Activated naive CD4-positive, alpha-beta T cell treated with anti-CD3 and anti-CD28 coated beads, Interleukin-2, amount 50 U/mL, for 72 hours (primary cell): ENCODE results near the gene IQSEC1. TPM values are rescaled to one million over a fixed set of nuclear protein-coding genes. Genes with fewer than 3 reads are reported as not detected.
A peak's percentile ranks its signal among the peaks of the same experiment; 100 is the strongest.

ENCODE experiments used
- ATAC-seq, 2 donors: fragments of 150-1000 bp; cut with Tn5 transposase; 2 replicates each; pipeline ENCODE4 v1.10.0; 2021; ENCODE audit warnings: mild to moderate bottlenecking in 2 of 2, moderate library complexity in 2 of 2
- DNase-seq, 2 donors: peaks; one replicate each; pipeline ENCODE4 v3.0.0; 2021 to 2022; ENCODE audit warnings: low spot score in 2 of 2
- H3K27ac Mint-ChIP-seq, 2 donors: one replicate each; pipeline ENCODE4 v1.8.0; 2022; ENCODE audit warnings: mild to moderate bottlenecking in 2 of 2, mixed read lengths in 2 of 2
- H3K36me3 Mint-ChIP-seq, 2 donors: one replicate each; pipeline ENCODE4 v1.8.0; 2022; ENCODE audit warnings: mixed read lengths in 2 of 2
- H3K9me3 Mint-ChIP-seq, 2 donors: one replicate each; pipeline ENCODE4 v1.8.0; 2022; ENCODE audit warnings: mixed read lengths in 2 of 2
- total RNA-seq, 2 donors: library from RNA; stranded (reverse); gene quantifications; one replicate each; pipeline ENCODE4 v1.2.3, GENCODE V29; 2022

IQSEC1 gene
- total RNA-seq, 2 donors from 2014 or later = 25.0 to 37.1 TPM

- H3K27ac Mint-ChIP-seq = peak overlapping the region in 1 of 2 donors; percentile 30
- H3K9me3 Mint-ChIP-seq = no peaks in the 10 kb centered on the region
- no peak for ATAC-seq
- peaks cover 0 to 6% of the 10 kb centered on the region in 2 donors for H3K36me3 Mint-ChIP-seq
- no peak for DNase-seq
Measured at GRCh38 chr3:12898290-12898964, 174.8 kb downstream of the IQSEC1 start.

GRCh38 chr3:12897381-12898289, 175.6 kb downstream of the IQSEC1 start:
- no peak for DNase-seq
- Mint-ChIP-seq H3K36me3 (peaks cover 0 to 6% of the 10 kb centered on the region in 2 donors), H3K27ac (peak overlapping the region in 1 of 2 donors; percentile 30), H3K9me3 (no peaks in the 10 kb centered on the region)
- ATAC-seq = peak in 1 of 2 donors; percentile 24

DNA sequence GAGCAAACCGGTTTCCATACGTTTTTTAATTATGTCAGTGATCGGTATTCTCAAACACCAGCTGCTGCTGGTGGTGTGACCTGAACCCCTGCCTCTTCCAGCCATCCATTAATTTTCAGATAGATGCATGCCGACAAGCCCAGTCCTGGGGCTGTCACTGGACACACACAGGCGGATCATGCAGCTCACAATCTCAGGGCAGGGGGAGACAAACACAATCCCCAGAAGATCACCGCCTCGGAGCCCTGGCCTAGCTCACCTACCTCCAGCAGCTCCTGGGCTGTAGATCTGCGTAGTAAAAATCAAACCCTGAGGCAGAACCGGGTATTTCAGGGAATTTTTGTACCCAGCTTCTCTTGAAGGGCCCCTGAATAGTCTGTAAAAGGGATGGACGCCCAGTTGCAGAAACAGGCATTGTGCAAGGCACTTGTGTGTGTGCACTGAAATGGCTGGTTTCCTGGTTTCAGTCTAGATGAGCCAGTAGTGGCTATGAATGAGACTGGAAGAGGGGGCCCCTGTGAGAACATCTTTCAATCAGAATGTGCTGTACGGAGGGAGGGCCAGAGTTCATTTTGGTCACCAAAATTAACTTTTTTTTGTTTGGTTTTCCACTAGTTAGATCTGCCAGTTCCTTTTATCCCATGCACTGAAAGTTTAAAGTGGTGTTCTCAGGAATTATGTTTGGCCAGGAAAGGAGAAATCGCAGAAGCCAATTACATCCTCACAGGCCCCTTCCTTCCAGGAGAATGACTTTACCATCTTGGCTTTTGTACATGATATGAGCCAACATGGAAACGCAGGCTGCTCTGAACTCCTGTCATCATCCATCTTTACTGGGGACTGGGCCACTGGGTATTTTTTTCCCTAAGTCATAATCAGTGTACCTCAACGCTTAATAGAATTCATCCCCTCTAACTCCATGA, 176.9 kb downstream of the IQSEC1 start:
- H3K9me3 Mint-ChIP-seq = no peaks in the 10 kb centered on the region
- DNase-seq = no peak
- peak overlapping the region in 1 of 2 donors; percentile 73 for H3K27ac Mint-ChIP-seq
- no peak for ATAC-seq
- peaks cover 0 to 6% of the 10 kb centered on the region in 2 donors for H3K36me3 Mint-ChIP-seq

- Mint-ChIP-seq H3K9me3 (no peaks in the 10 kb centered on the region), H3K27ac (peak overlapping the region; percentile 23 to 73), H3K36me3 (peaks cover 0 to 6% of the 10 kb centered on the region in 2 donors)
- DNase-seq (no peak), ATAC-seq (no peak)
Measured at GRCh38 chr3:12895391-12896062, 177.7 kb downstream of the IQSEC1 start.

GRCh38 chr3:12894629-12895028, 178.6 kb downstream of the IQSEC1 start:
- no peak for DNase-seq
- H3K9me3 Mint-ChIP-seq = no peaks in the 10 kb centered on the region
- ATAC-seq = no peak
- H3K36me3 Mint-ChIP-seq = peaks cover 0 to 6% of the 10 kb centered on the region in 2 donors
- H3K27ac Mint-ChIP-seq = no peak overlapping the region

DNA sequence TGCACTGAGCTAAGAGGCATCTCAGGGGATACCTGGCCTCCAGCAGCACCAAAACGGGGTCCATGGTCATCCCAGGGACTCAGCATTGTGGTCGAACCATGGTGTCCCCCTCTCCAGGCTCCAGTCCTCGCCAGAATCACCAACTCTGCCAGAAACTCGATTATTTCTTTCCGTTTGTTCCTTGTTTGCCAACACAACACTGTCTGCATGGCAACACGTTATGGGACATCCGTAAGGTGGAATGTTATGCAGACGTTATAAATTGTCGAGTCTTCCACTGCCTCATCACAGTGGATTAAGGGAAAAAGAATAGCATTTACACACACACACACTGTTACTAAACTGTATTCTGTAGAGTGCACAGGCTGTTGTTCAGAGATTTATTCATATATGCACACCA, 179.4 kb downstream of the IQSEC1 start:
- ATAC-seq (no peak), DNase-seq (no peak)
- Mint-ChIP-seq H3K27ac (no peak overlapping the region), H3K36me3 (no peaks in the 10 kb centered on the region), H3K9me3 (no peaks in the 10 kb centered on the region)

DNA sequence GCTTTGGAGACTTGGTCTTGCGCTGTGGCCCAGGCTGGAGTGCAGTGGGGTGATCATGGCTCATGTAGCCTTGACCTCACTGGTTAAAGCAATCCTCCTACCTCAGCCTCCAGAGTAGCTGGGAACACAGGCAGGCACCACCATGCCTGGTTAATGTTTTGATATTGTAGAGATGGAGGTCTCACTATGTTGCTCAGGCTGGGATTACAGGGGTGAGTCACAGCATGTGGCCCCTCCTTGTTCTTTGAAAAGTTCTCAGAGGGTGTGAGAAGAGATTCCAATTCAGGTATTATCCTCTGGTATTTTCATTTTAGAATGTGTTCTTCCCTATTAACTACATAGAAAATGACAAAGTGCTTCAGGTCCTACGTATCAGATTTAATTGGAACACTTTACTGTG, 180.0 kb downstream of the IQSEC1 start:
- Mint-ChIP-seq H3K9me3 (no peaks in the 10 kb centered on the region), H3K27ac (peak overlapping the region in 1 of 2 donors; percentile 36), H3K36me3 (no peaks in the 10 kb centered on the region)
- ATAC-seq (no peak), DNase-seq (no peak)

DNA sequence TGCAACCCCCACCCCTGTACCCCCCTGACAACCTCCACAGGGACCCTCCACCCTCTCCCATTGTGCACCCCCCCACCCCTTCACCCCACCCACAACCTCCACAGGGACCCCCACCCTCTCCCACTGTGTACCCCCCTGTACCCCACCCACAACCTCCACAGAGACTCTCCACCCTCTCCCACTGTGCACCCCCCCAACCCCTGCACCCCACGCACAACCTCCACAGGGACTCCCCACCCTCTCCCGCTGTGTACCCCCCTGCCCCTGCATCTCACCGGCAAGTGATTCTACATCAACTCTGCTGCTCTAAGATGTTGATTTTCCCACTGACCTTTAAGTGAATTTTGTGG, 180.4 kb downstream of the IQSEC1 start:
- Mint-ChIP-seq H3K9me3 (no peaks in the 10 kb centered on the region), H3K27ac (no peak overlapping the region), H3K36me3 (no peaks in the 10 kb centered on the region)
- ATAC-seq (no peak), DNase-seq (no peak)

DNA sequence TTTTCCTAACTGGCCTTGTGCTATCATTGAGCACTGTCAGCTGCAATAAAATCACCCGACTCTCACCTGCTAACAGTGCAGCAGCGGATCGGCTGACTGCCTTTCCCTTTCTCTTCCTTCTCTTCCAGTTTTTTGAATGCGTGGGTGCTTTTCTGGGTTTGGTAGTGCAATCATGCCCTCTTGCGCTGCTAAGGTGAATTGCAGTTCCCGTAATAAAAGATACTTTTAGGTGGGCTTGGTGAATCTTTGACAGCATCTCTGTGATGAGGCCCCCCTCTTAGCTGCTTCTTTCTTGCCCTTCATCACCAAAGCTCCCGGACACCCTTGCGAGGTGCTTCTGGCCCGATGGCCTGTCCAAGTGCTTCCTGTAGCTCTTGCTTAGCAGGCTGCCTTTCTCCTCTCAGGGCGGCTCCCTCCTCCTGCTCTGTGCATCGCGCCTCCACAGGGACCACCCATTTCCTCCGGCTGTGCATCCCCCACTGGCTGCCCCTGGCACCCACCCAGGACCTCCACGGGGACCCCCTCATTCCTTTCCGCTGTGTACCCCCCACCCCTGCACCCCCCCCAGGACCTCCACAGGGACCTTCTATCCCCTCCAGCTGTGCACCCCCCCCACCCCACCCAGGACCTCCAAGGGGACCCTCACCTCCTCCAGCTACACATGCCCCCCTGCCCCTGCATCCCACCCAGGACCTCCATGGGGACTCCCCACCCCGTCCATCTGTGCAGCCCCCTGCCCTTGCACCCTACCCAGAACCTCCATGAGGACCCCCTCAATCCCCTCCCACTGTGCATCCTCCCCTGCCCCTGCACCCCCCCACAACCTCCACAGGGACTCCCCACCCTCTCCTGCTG, 181.0 kb downstream of the IQSEC1 start:
- peak in 1 of 2 donors; percentile 39 for DNase-seq
- ATAC-seq = peak; percentile 45 to 73
- Mint-ChIP-seq H3K27ac (peak overlapping the region in 1 of 2 donors; percentile 21), H3K9me3 (no peaks in the 10 kb centered on the region), H3K36me3 (no peaks in the 10 kb centered on the region)

- no peaks in the 10 kb centered on the region for H3K36me3 Mint-ChIP-seq
- no peak for DNase-seq
- H3K27ac Mint-ChIP-seq = peak overlapping the region in 1 of 2 donors; percentile 21
- H3K9me3 Mint-ChIP-seq = no peaks in the 10 kb centered on the region
- no peak for ATAC-seq
Measured at GRCh38 chr3:12891391-12891984, 181.7 kb downstream of the IQSEC1 start.

DNA sequence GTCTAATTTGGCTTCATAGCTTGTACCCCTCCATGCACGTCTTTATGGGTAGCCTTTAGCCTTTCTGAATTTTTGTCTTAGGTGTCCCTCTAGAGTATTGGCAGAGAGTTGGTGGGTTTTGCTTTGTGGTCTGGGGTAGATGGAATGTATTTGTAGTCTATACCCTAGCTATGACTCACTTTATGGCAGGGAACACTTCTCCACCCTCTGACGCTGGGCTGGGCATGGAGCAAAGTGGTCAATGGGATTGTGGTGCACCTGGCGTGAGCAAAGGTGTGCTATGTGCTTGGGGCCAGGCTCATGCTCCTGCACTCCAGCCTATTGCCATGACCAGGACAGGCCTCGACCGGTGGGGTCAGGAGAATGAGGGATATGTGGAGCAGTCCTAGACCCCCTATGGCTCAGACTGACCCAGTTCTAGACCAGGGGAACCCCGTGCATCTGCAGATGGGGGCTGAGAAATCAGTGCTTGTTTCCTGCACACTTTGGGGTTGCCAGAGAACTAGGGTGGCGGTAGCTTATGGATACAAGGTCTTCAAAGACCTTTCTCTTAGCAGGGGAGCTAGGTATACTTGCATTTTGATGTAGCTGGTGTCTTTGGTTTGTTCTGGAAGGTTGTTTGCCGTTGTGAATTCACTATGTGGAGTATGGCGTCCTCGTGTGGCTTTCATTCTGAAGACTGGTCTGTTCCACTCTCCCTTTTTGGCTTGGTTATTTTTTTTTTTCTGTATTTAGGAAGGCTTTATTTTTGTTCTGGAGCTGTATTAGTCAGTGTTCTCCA, 182.4 kb downstream of the IQSEC1 start:
- no peaks in the 10 kb centered on the region for H3K36me3 Mint-ChIP-seq
- DNase-seq = no peak
- peak overlapping the region in 1 of 2 donors; percentile 21 for H3K27ac Mint-ChIP-seq
- no peaks in the 10 kb centered on the region for H3K9me3 Mint-ChIP-seq
- no peak for ATAC-seq

GRCh38 chr3:12886736-12887135, 186.5 kb downstream of the IQSEC1 start:
- ATAC-seq = no peak
- H3K36me3 Mint-ChIP-seq = no peaks in the 10 kb centered on the region
- no peak for DNase-seq
- H3K27ac Mint-ChIP-seq = no peak overlapping the region
- no peaks in the 10 kb centered on the region for H3K9me3 Mint-ChIP-seq

DNA sequence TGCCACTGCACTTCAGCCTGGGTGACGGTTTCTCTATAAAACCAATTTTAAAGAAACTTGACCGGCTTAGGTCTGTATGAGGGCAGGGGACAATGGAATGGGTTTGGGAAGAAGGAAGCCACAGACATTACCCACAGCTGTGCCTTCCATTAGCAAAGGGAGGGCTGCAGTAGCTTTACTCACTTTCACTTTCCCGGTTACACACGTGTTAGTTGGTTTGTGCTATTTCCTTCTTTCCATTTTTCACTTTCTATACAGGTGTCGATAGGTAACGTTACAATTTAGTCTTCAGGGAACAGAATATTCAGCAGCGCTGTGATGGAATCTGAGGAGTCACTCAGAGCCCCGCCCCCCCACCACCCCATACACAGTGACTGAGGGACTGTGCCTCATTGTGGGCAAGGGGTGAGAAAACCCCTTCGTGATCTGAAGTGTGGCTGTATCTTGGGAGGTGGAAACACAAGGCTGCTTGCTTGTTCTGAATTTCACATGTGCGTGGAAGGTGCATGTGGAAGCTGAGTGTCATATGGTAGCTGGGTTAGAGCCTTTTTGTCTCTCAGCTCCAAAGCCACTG, 187.0 kb downstream of the IQSEC1 start:
- Mint-ChIP-seq H3K9me3 (no peaks in the 10 kb centered on the region), H3K27ac (no peak overlapping the region), H3K36me3 (no peaks in the 10 kb centered on the region)
- DNase-seq (no peak), ATAC-seq (peak; percentile 63 to 76)

- DNase-seq (no peak), ATAC-seq (no peak)
- Mint-ChIP-seq H3K36me3 (no peaks in the 10 kb centered on the region), H3K27ac (no peak overlapping the region), H3K9me3 (no peaks in the 10 kb centered on the region)
Measured at GRCh38 chr3:12885583-12885930, 187.7 kb downstream of the IQSEC1 start.
